ENCODE results near the gene ADNP. TPM values are rescaled to one million over a fixed set of nuclear protein-coding genes. Genes with fewer than 3 reads are reported as not detected.

ADNP gene
- total RNA-seq, 3 donors from 2014 or later (not counting 1 experiment from before 2014, with no cell fraction given): 56.8 to 75.8 (median 66.8) TPM

- 93% methylated on average over 18 of the region's 18 CpGs for WGBS (ENCODE audit: insufficient coverage)
- Histone ChIP-seq H3K27me3 (ENCODE audit: control insufficient read depth, insufficient read depth, low read length) (no peaks in the 10 kb centered on the region), H3K4me3 (ENCODE audit: low read length) (no peak overlapping the region), H3K4me1 (ENCODE audit: control insufficient read depth, insufficient read depth, low read length) (no peaks in the 10 kb centered on the region), H3K9me3 (ENCODE audit: control insufficient read depth, insufficient read depth, low read length) (no peaks in the 10 kb centered on the region), H3K36me3 (ENCODE audit: control insufficient read depth, insufficient read depth, low read length) (no peaks in the 10 kb centered on the region), H3K27ac (ENCODE audit: low read length) (no peak overlapping the region)
- peaks cover 0 to 11% of the 10 kb centered on the region in 2 donors for H3K4me1 Mint-ChIP-seq
- intact Hi-C loops (cut with micrococcal nuclease): no loop called here
- no peaks in the 10 kb centered on the region for H3K27me3 Mint-ChIP-seq (ENCODE audit: low read depth in 2 of 2)
- H3K36me3 Mint-ChIP-seq: no peaks in the 10 kb centered on the region
- no peak overlapping the region for H3K27ac Mint-ChIP-seq
- ATAC-seq: no peak
- TF ChIP-seq CTCF (IDR thresholded peaks at IDR 0.05): no peak
- H3K9me3 Mint-ChIP-seq: no peaks in the 10 kb centered on the region
- H3K4me3 Mint-ChIP-seq: no peak overlapping the region
- DNase-seq: no peak
These were observed 76.6 kb downstream of the ADNP start for GRCh38 chr20:50854506-50855249.

- no peak overlapping the region for H3K27ac ChIP-seq (ENCODE audit: low read length)
- H3K9me3 ChIP-seq (ENCODE audit: control insufficient read depth, insufficient read depth, low read length): no peaks in the 10 kb centered on the region
- H3K27me3 ChIP-seq (ENCODE audit: control insufficient read depth, insufficient read depth, low read length): no peaks in the 10 kb centered on the region
- Mint-ChIP-seq H3K36me3 (no peaks in the 10 kb centered on the region), H3K9me3 (no peaks in the 10 kb centered on the region), H3K27ac (no peak overlapping the region), H3K4me3 (no peak overlapping the region), H3K27me3 (ENCODE audit: low read depth in 2 of 2) (no peaks in the 10 kb centered on the region), H3K4me1 (peaks cover 10 to 27% of the 10 kb centered on the region in 2 donors)
- TF ChIP-seq CTCF (IDR thresholded peaks at IDR 0.05): no peak
- no peak for DNase-seq
- intact Hi-C loops (cut with micrococcal nuclease): no loop called here
- H3K36me3 ChIP-seq (ENCODE audit: control insufficient read depth, insufficient read depth, low read length): no peaks in the 10 kb centered on the region
- peaks cover 9% of the 10 kb centered on the region for H3K4me1 ChIP-seq (ENCODE audit: control insufficient read depth, insufficient read depth, low read length)
- 97% methylated on average over 8 of the region's 9 CpGs for WGBS (ENCODE audit: insufficient coverage)
- no peak overlapping the region for H3K4me3 ChIP-seq (ENCODE audit: low read length)
- ATAC-seq: no peak
These were observed 79.2 kb downstream of the ADNP start for GRCh38 chr20:50852085-50852484.

GRCh38 chr20:50850721-50851286 is 80.4 kb downstream of the ADNP start:
- TF ChIP-seq CTCF (IDR thresholded peaks at IDR 0.05): no peak
- peaks cover 9% of the 10 kb centered on the region for H3K4me1 ChIP-seq (ENCODE audit: control insufficient read depth, insufficient read depth, low read length)
- H3K36me3 ChIP-seq (ENCODE audit: control insufficient read depth, insufficient read depth, low read length): no peaks in the 10 kb centered on the region
- H3K4me3 Mint-ChIP-seq: no peak overlapping the region
- H3K9me3 Mint-ChIP-seq: no peaks in the 10 kb centered on the region
- DNase-seq (peak in 1 of 2 donors; percentile 12), ATAC-seq (no peak)
- no peaks in the 10 kb centered on the region for H3K36me3 Mint-ChIP-seq
- no peaks in the 10 kb centered on the region for H3K27me3 Mint-ChIP-seq (ENCODE audit: low read depth in 2 of 2)
- WGBS (ENCODE audit: insufficient coverage): 57% methylated on average over 11 of the region's 13 CpGs
- H3K4me1 Mint-ChIP-seq: peaks cover 10 to 27% of the 10 kb centered on the region in 2 donors
- intact Hi-C loops (cut with micrococcal nuclease): no loop called here
- no peak overlapping the region for H3K27ac Mint-ChIP-seq
- H3K4me3 ChIP-seq (ENCODE audit: low read length): no peak overlapping the region
- H3K27ac ChIP-seq (ENCODE audit: low read length): no peak overlapping the region
- H3K27me3 ChIP-seq (ENCODE audit: control insufficient read depth, insufficient read depth, low read length): no peaks in the 10 kb centered on the region
- H3K9me3 ChIP-seq (ENCODE audit: control insufficient read depth, insufficient read depth, low read length): no peaks in the 10 kb centered on the region

All from natural killer cell (primary cell).